HTERT RPE-1 (cell line): Measurements from ENCODE around the gene TMEM204.

Experiments
- in situ Hi-C: fragments of 300-500 bp; cut with MboI; formaldehyde crosslinking; loops from 4 replicates; pipeline ENCODE4 v1.14.3; 2020; ENCODE audit warnings: low sequenced_read_pairs

Gene TMEM204

GRCh38 chr16:1533443-1533951 is at the start of gene TMEM204:
TSS of gene TMEM204 (plus strand) at chr16:1533666. CDS start at chr16:1534276, 610 bp downstream.
- in situ Hi-C loops: no loop called here

GRCh38 chr16:1485847-1486496 is 47.5 kb upstream of the TMEM204 start:
- in situ Hi-C loops: no loop called here

- in situ Hi-C loops: no loop called here
These were observed 46.7 kb upstream of the TMEM204 start for GRCh38 chr16:1486551-1487390.

GRCh38 chr16:1487395-1488053 is 45.9 kb upstream of the TMEM204 start:
- in situ Hi-C loops: no loop called here

- in situ Hi-C loops: no loop called here
These were observed 45.3 kb upstream of the TMEM204 start for GRCh38 chr16:1488054-1488601.

- in situ Hi-C loops: no loop called here
These were observed 44.8 kb upstream of the TMEM204 start, which contains the start of gene PTX4 for GRCh38 chr16:1488619-1489018. TSS of gene PTX4 (minus strand) at chr16:1488944. CDS start at chr16:1488909, 35 bp downstream.

GRCh38 chr16:1489077-1489476 is 44.4 kb upstream of the TMEM204 start:
- in situ Hi-C loops: no loop called here

GRCh38 chr16:1491327-1491726 is 42.1 kb upstream of the TMEM204 start:
- in situ Hi-C loops: no loop called here

- in situ Hi-C loops: no loop called here
These were observed 41.2 kb upstream of the TMEM204 start for GRCh38 chr16:1492082-1492922.

GRCh38 chr16:1492923-1493745 is 40.3 kb upstream of the TMEM204 start, which contains the start of gene TELO2:
TSS of gene TELO2 (plus strand) at chr16:1493360. CDS start at chr16:1494282, 922 bp downstream.
- in situ Hi-C loops: no loop called here

GRCh38 chr16:1493746-1494094 is 39.7 kb upstream of the TMEM204 start:
- in situ Hi-C loops: no loop called here

- in situ Hi-C loops: no loop called here
These were observed 39.3 kb upstream of the TMEM204 start for GRCh38 chr16:1494129-1494640.

- in situ Hi-C loops: no loop called here
These were observed 38.8 kb upstream of the TMEM204 start for GRCh38 chr16:1494711-1495110.

GRCh38 chr16:1495211-1495888 is 38.1 kb upstream of the TMEM204 start:
- in situ Hi-C loops: no loop called here

GRCh38 chr16:1495889-1496262 is 37.6 kb upstream of the TMEM204 start:
- in situ Hi-C loops: no loop called here

GRCh38 chr16:1496464-1496863 is 37.0 kb upstream of the TMEM204 start:
- in situ Hi-C loops: no loop called here

GRCh38 chr16:1497014-1497598 is 36.4 kb upstream of the TMEM204 start:
- in situ Hi-C loops: no loop called here
